Measurements from ENCODE around the gene SCLY.
"Not testable (repeated sequence)": the region's sequence is repeated elsewhere in the genome, so short reads cannot be mapped to it uniquely, and the experiment has no call there.

SCLY gene

DNA sequence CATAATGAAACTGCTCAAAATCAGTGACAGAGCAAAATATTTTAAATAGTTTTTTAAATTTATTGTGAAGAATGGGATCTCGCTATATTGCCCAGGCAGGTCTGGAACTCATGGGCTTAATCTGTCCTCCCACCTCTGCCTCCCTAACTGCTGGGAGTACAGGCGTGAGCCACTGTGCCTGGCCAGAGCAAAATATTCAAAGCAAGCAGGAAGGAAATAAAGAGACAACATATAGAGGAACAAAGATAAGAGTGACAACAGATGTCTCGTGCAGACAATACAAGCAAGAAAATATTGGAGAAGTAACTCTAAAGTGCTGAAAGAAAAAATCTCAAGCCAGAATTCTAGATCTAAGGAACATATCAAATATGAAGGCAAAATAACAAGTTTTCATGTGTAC is 5.0 kb upstream of the SCLY start:
- FAIRE-seq (no peak), DNase-seq (ENCODE audit: insufficient read length, low spot score) (no peak)
- TF ChIP-seq TAF1 (IDR thresholded peaks at IDR 0.05; ENCODE audit: low read depth, low read length) = no peak
- no peak for TF ChIP-seq POLR2A (IDR thresholded peaks at IDR 0.05; ENCODE audit: low read depth, low read length)
- no peak for TF ChIP-seq SPI1 (IDR thresholded peaks at IDR 0.05; ENCODE audit: low read depth, low read length)
- TF ChIP-seq PAX5 (IDR thresholded peaks at IDR 0.05; ENCODE audit: insufficient read depth, low read length, severe bottlenecking) = no peak
- no peak for TF ChIP-seq POLR2AphosphoS5 (IDR thresholded peaks at IDR 0.05; ENCODE audit: low read depth, low read length)

DNA sequence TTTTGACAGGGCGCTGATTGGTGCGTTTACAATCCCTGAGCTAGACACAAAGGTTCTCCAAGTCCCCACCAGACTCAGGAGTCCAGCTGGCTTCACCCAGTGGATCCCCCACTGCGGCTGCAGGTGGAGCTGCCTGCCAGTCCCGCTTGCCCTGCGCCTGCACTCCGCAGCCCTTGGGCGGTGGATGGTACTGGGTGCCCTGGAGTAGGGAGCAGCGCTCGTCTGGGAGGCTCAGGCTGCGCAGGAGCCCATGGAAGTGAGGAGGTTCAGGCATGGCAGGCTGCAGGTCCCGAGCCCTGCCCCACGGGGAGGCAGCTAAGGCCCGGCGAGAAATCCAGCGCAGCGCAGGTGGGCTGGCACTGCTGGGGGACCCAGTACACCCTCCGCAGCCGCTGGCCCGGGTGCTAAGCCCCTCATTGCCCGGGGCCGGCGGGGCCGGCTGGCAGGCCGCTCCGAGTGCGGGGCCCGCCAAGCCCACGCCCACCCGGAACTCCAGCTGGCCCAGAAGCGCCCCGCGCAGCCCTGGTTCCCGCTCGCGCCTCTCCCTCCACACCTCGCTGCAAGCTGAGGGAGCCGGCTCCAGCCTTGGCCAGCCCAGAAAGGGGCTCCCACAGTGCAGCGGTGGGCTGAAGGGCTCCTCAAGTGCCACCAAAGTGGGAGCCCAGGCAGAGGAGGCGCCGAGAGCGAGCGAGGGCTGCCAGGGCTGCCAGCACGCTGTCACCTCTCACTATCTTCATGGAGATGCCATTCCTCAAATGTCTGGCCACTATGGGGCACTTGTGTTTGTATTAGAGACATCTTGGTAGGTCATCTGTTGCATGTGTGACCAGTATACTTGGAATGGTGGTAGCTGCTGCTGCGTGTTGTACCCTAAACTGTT is 2.9 kb upstream of the SCLY start:
- not testable (repeated sequence) for DNase-seq (ENCODE audit: insufficient read length, low spot score); FAIRE-seq

DNA sequence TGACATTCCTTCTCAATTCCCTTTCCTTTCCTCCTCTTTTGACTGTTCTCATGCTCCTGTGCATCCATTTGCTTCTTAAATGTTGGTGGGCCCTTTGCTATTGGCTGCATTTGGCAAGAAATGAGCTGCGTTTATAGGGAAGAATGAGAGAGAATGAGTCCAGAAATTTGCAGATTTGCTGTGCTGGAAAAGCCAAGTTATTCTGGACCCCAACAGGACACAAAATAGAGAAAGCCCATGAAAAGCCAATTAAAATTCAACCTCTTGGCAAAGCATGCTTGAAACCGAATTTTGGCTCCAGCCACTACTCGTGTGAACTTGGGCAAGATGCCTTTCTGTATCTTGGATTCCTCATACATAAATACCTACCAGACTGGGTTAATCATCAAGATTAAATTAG is 1.3 kb upstream of the SCLY start:
- FAIRE-seq = no peak
- DNase-seq (ENCODE audit: insufficient read length, low spot score) = no peak
- no peak for TF ChIP-seq POLR2AphosphoS5 (IDR thresholded peaks at IDR 0.05; ENCODE audit: low read depth, low read length)
- TF ChIP-seq SPI1 (IDR thresholded peaks at IDR 0.05; ENCODE audit: low read depth, low read length) = no peak
- no peak for TF ChIP-seq PAX5 (IDR thresholded peaks at IDR 0.05; ENCODE audit: insufficient read depth, low read length, severe bottlenecking)
- no peak for TF ChIP-seq POLR2A (IDR thresholded peaks at IDR 0.05; ENCODE audit: low read depth, low read length)
- TF ChIP-seq POU2F2 (IDR thresholded peaks at IDR 0.05; ENCODE audit: low read depth, low read length) = no peak

- no peak for TF ChIP-seq POLR2A (IDR thresholded peaks at IDR 0.05; ENCODE audit: low read depth, low read length)
- no peak for TF ChIP-seq PAX5 (IDR thresholded peaks at IDR 0.05; ENCODE audit: insufficient read depth, low read length, severe bottlenecking)
- TF ChIP-seq SPI1 (IDR thresholded peaks at IDR 0.05; ENCODE audit: low read depth, low read length) = no peak
- TF ChIP-seq POLR2AphosphoS5 (IDR thresholded peaks at IDR 0.05; ENCODE audit: low read depth, low read length) = no peak
- TF ChIP-seq TAF1 (IDR thresholded peaks at IDR 0.05; ENCODE audit: low read depth, low read length) = no peak
- no peak for TF ChIP-seq POU2F2 (IDR thresholded peaks at IDR 0.05; ENCODE audit: low read depth, low read length)
- DNase-seq (ENCODE audit: insufficient read length, low spot score) (no peak), FAIRE-seq (peak; percentile 38)
Observed at GRCh38 chr2:238060096-238060541, 682 bp upstream of the SCLY start.

GRCh38 chr2:238061315-238062202 is 758 bp downstream of the SCLY start:
- no peak; the same call in 1 of the 2 replicates for TF ChIP-seq POLR2A (IDR thresholded peaks at IDR 0.05; ENCODE audit: low read depth, low read length)
- no peak for TF ChIP-seq POU2F2 (IDR thresholded peaks at IDR 0.05; ENCODE audit: low read depth, low read length)
- TF ChIP-seq SPI1 (IDR thresholded peaks at IDR 0.05; ENCODE audit: low read depth, low read length) = no peak
- TF ChIP-seq PAX5 (IDR thresholded peaks at IDR 0.05; ENCODE audit: insufficient read depth, low read length, severe bottlenecking) = no peak
- no peak for TF ChIP-seq TAF1 (IDR thresholded peaks at IDR 0.05; ENCODE audit: low read depth, low read length)
- no peak for TF ChIP-seq POLR2AphosphoS5 (IDR thresholded peaks at IDR 0.05; ENCODE audit: low read depth, low read length)
- DNase-seq (ENCODE audit: insufficient read length, low spot score) = peak; percentile 27
- peak; percentile 9 for FAIRE-seq

DNA sequence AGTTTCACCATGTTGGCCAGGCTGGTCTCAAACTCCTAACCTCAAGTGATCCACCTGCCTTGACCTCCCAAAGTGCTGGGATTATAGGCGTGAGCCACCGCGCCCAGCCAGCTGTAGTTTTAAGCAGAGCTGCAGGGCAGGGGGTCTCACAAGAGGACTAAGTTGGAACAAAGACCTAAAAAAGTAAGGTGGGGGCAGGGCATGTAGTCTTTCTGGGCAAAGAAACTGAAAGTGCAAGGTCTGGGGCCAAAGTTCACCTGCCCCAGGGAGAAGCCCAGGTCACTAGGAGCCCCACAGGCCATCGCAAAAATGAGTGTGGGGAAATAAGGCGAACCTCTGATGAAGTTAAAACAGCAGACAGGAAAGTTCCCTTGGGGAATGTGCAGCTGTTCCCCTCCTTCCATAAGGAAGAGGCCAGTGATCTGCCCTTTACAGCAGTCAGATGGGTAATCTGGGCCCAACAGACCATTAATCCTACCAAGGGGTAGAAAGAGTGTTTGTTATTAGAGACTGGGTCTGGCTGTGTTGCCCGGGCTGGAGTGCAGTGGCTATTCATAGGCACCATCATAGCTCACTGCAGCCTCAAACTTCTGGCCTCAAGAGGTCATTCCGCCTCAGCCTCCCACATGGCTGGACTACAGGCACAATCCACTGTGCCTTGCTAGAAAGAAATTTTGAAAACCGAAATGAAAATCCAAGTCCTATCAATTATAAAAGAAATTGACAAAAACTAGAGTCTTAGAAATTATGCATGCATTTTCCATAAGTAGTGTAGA is 2.8 kb downstream of the SCLY start:
- TF ChIP-seq PAX5 (IDR thresholded peaks at IDR 0.05; ENCODE audit: insufficient read depth, low read length, severe bottlenecking) (no peak), POLR2AphosphoS5 (IDR thresholded peaks at IDR 0.05; ENCODE audit: low read depth, low read length) (no peak), POLR2A (IDR thresholded peaks at IDR 0.05; ENCODE audit: low read depth, low read length) (no peak)
- no peak for DNase-seq (ENCODE audit: insufficient read length, low spot score)
- no peak for FAIRE-seq

DNA sequence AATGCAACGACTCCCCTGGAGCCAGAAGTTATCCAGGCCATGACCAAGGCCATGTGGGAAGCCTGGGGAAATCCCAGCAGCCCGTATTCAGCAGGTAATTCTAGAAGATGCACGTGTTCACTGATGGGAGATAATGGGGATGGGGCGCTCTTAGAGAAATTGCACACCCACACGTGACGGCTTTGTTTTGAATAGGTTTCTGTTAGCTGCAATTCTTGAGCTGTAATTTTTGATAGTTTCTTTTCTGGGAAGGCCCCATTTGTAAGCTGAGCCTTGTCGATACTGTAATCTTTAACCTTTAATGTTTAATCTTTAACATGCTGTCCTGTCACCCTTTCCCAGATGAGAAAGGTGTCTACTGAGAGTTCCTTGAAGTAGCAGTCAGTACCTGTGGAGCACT is 3.6 kb downstream of the SCLY start:
- TF ChIP-seq POLR2A (IDR thresholded peaks at IDR 0.05; ENCODE audit: low read depth, low read length) (no peak), POLR2AphosphoS5 (IDR thresholded peaks at IDR 0.05; ENCODE audit: low read depth, low read length) (no peak), SPI1 (IDR thresholded peaks at IDR 0.05; ENCODE audit: low read depth, low read length) (no peak), PAX5 (IDR thresholded peaks at IDR 0.05; ENCODE audit: insufficient read depth, low read length, severe bottlenecking) (no peak), TAF1 (IDR thresholded peaks at IDR 0.05; ENCODE audit: low read depth, low read length) (no peak), POU2F2 (IDR thresholded peaks at IDR 0.05; ENCODE audit: low read depth, low read length) (no peak)
- DNase-seq (ENCODE audit: insufficient read length, low spot score) = no peak
- FAIRE-seq = no peak

DNA sequence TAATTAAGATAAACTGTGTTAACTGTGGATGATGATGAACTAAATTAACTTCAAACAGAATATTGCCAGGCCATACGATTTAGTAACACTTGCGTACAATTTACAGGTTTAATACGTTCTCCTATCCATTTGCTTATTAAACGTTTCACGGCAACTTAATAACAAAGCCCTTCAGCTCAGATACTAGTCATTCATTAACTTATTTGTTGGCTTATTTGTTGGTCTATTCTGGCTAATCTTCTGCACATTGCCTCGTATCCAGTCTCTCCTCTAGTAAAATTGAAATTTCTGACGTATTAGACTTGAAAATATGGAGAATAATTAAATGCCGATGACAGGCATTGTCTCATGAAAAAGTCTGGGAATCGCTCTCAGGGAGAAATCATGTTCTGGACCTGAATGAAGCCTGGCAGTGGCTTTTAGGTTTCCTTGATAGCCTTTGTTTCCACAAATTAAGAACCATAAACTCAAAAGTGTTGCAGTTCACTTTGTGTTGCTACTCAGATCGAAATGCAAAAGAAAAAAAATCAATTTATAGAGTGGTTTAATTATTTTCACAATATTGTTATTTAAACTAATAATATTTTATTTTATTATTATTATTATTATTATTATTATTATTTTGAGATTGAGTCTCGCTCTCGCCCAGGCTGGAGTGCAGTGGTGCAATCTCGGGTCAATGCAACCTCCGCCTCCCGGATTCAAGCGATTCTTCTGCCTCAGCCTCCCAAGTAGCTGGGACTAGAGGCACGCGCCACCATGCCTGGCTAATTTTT is 4.5 kb downstream of the SCLY start:
- FAIRE-seq (peak; percentile 26), DNase-seq (ENCODE audit: insufficient read length, low spot score) (no peak)
- TF ChIP-seq TAF1 (IDR thresholded peaks at IDR 0.05; ENCODE audit: low read depth, low read length) = no peak
- TF ChIP-seq PAX5 (IDR thresholded peaks at IDR 0.05; ENCODE audit: insufficient read depth, low read length, severe bottlenecking) = no peak
- no peak for TF ChIP-seq POU2F2 (IDR thresholded peaks at IDR 0.05; ENCODE audit: low read depth, low read length)
- no peak for TF ChIP-seq POLR2A (IDR thresholded peaks at IDR 0.05; ENCODE audit: low read depth, low read length)
- TF ChIP-seq SPI1 (IDR thresholded peaks at IDR 0.05; ENCODE audit: low read depth, low read length) = no peak
- no peak for TF ChIP-seq POLR2AphosphoS5 (IDR thresholded peaks at IDR 0.05; ENCODE audit: low read depth, low read length)
